ENCODE measurements around the gene MN1.

MN1 gene

DNA sequence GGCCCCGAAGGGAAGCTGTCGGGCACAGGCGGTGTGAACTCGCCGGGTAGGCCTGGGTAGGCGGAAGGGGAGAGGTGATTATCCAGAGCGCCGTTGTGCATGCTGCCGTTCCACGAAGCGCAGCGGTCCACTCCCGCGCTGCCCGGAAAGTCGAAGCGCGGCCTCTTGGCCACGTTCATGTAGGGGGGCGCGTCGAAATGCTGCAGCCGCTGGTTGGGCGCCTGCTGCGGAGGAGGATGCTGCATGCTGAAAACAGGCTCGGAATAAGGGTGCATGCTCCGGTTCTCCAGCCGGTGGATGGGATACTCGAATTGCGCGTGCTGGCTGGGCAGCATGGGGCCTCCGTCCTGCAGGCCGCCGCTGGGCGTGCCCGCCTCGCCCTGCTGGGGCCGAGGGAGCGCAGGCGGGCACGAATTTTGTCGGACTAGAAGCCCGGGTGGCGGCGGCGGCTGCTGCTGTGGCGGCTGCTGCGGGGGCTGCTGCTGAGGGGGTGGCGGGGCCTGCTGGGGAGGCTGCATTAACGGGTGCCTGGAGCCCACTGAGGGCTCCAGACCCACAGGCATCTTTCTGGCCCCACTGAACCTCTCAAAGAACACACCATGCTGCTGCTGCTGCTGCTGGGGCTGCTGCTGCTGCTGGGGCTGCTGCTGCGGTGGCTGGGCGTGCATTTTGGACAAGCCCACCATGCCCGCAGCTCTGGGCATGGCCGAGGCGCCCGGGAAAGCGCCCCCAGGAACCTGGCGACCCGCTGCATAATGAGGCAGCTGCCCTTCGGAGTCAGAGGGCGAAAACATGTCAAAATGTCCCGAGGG, 2.3 kb downstream of the MN1 start:
- no peak for DNase-seq

- no peak for DNase-seq
Measured at GRCh38 chr22:27798511-27799014, 3.0 kb downstream of the MN1 start.

GRCh38 chr22:27797520-27798391, 3.8 kb downstream of the MN1 start:
- no peak for DNase-seq

DNA sequence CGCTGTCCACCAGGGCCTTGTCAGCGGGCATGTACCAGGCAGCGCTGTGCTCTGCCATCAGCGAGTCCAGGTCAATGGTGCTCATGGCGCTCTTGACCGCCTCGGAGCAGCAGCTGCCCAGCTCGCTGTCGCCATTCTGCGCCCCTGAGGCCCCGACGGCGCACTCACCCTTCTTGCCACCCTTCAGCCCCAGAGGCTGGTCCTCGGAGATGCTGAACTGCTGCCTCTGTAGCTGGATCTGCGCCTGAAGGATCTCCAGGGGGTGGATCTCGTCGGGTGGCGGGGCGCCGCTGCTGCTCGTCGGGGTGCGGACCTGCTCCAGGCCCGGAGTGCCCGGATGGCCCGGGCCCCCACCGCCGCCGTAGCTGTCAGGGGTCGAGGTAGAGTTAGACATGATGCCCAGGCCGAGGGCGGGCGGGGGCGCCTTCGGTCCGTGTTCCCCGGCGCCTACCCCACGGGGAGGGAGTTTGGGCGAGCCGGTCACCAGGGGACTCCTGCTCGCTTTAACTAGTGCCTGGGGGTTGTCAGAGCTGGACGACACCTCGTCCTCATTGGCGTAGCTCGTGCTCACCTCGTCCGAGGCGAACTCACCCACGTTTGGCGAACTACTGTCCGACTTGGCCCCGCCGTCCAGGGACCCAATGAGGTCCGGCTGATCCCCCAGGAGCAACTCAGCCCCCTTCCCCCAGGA, 4.6 kb downstream of the MN1 start:
- DNase-seq, result no peak

GRCh38 chr22:27795696-27796517, 5.6 kb downstream of the MN1 start:
- DNase-seq, result no peak

- DNase-seq, result peak; percentile 64
Measured at GRCh38 chr22:27795053-27795452, 6.5 kb downstream of the MN1 start.

DNA sequence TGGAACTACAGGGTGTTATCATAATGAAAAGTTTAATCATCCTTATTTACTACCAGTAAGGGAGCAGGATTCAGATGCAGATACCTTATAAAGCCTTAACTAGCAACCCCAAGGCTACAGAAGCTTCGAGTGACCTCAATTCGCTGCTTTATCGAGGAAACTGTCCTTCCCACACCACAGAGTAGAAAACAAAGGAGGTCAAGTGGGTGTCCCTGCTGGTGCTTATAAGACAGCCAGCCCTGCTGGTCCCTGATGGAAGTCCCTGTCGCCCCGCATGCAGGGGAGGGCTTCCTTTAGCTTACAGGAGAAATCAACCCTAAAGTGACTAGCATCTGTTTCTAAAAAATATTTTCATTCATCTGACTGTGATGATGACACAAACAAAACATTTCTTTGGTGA, 7.3 kb downstream of the MN1 start:
- DNase-seq, result no peak

GRCh38 chr22:27793576-27793975, 8.0 kb downstream of the MN1 start:
- DNase-seq, result no peak

DNA sequence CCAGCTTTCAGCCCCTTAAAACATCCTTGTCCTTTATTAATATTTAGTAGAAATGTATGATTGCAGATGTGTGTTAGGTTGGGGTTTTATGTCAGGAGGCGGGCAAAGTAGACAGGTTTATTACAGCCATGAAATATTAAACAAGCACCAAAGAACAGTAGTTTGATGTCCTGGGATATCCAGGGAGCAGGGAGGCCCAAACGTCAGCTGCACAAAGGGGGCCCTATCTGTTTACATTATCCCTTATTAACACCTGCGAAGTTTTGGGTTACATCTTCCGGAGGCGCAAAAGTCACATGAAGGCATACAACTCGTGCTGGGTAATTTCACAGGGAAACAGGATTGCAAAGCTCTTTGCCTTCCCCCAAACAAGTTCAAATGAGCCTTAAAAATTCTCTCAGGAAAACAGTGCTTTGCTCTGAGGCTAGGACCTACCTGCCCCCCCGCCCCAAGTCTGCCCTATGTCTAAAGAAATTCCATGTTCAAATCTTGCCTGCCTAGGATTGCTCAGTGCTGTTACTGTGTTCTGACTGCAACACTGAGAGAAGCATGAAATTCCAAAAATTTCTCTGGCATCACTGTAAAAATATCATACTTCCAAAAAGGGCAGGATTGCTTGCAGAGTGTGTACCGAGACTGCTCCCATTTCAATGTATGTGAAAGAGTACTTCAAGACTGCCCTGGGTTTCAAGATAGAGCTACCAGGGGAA, 8.9 kb downstream of the MN1 start:
- no peak for DNase-seq

- no peak for DNase-seq
Measured at GRCh38 chr22:27791859-27792241, 9.7 kb downstream of the MN1 start.

DNA sequence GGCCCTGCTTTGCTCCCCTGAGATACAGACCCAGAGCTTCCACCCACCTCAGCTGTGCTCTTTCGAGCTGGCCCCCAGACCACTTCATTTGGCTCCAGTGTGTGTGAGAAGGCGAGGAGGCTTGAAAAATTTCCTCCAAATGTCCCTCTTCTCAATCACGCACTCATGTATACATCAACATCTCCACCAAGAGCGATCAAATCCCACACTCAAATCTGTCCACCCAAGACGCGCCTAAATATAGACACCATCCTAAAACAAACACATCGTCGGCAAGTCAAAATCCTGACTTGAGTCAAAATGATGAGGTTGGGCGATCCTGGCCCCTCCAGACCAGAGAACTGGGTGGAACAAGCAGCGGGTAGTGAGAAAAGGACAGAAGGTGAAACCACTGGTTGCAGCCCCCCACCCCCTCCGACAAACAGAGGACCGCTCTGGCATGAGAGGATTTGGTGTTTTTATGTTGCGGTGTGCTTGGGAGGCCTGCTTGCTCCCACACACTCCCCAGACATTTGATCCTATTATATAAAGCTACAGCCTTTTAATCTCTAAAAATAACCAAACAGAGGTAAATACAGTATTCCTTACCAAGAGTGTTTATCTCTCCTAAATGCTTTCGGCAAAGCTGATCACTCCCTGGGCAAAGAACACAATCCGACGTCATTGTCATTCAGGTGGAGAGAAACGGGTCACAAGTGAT, 10.2 kb downstream of the MN1 start:
- no peak for DNase-seq

- no peak for DNase-seq
Measured at GRCh38 chr22:27790376-27791158, 11.0 kb downstream of the MN1 start.

GRCh38 chr22:27788500-27789288, 12.9 kb downstream of the MN1 start:
- DNase-seq, result no peak

- DNase-seq, result no peak
Measured at GRCh38 chr22:27786965-27787364, 14.6 kb downstream of the MN1 start.

GRCh38 chr22:27786291-27786932, 15.1 kb downstream of the MN1 start:
- no peak for DNase-seq

GRCh38 chr22:27785831-27786230, 15.7 kb downstream of the MN1 start:
- DNase-seq, result no peak

DNA sequence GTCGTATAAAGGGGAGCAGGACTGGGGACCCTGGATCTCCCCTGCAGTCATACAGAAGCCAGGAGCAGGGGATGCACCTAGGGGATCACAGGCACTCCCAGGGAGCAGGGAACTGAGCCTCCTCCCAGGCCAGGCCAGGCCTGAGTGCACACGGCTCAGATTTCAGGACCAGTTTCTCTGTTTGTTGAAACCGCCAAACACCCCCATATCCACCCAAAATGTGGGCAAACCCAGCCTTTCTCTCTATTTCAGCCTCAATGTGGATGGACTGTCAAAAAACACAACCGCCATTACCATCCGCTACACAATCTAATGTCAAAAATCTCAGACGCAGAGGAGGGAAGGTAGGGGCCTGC, 17.5 kb downstream of the MN1 start:
- DNase-seq, result no peak

GRCh38 chr22:27783436-27784119, 18.0 kb downstream of the MN1 start:
- DNase-seq, result no peak

All from islet precursor cell (in vitro differentiated cells).